Kidney tubule cell (primary cell): Measurements from ENCODE around the gene LMF1.
"Not testable (repeated sequence)": the region's sequence is repeated elsewhere in the genome, so short reads cannot be mapped to it uniquely, and the experiment has no call there.

Experiments
- DNase-seq: peaks from one replicate; pipeline ENCODE4 v3.0.0-alpha.2; 2018; ENCODE audit warnings: low spot score

The LMF1 gene

GRCh38 chr16:895371-895770, 75.4 kb downstream of the LMF1 start:
- DNase-seq = no peak

- no peak for DNase-seq
Measured at GRCh38 chr16:894841-895240, 75.9 kb downstream of the LMF1 start.

GRCh38 chr16:894136-894535, 76.6 kb downstream of the LMF1 start:
- DNase-seq = no peak

GRCh38 chr16:893360-893759, 77.4 kb downstream of the LMF1 start:
- no peak for DNase-seq

- DNase-seq = no peak
Measured at GRCh38 chr16:892536-893255, 78.1 kb downstream of the LMF1 start.

- DNase-seq = no peak
Measured at GRCh38 chr16:892006-892405, 78.8 kb downstream of the LMF1 start.

- no peak for DNase-seq
Measured at GRCh38 chr16:891353-891740, 79.4 kb downstream of the LMF1 start.

- no peak for DNase-seq
Measured at GRCh38 chr16:890716-891352, 80.0 kb downstream of the LMF1 start.

GRCh38 chr16:890217-890616, 80.6 kb downstream of the LMF1 start:
- DNase-seq = no peak

GRCh38 chr16:889586-889985, 81.2 kb downstream of the LMF1 start:
- no peak for DNase-seq

- no peak for DNase-seq
Measured at GRCh38 chr16:888901-889570, 81.7 kb downstream of the LMF1 start.

- DNase-seq = not testable (repeated sequence)
Measured at GRCh38 chr16:888456-888855, 82.3 kb downstream of the LMF1 start.

GRCh38 chr16:887846-888245, 82.9 kb downstream of the LMF1 start:
- no peak for DNase-seq

GRCh38 chr16:886802-887731, 83.7 kb downstream of the LMF1 start:
- no peak for DNase-seq

- no peak for DNase-seq
Measured at GRCh38 chr16:886084-886543, 84.7 kb downstream of the LMF1 start.

- DNase-seq = no peak
Measured at GRCh38 chr16:885391-885790, 85.4 kb downstream of the LMF1 start.

GRCh38 chr16:884232-884631, 86.6 kb downstream of the LMF1 start:
- DNase-seq = no peak

- DNase-seq = no peak
Measured at GRCh38 chr16:883781-884180, 87.0 kb downstream of the LMF1 start.

GRCh38 chr16:883340-883739, 87.4 kb downstream of the LMF1 start:
- DNase-seq = no peak

GRCh38 chr16:882671-883070, 88.1 kb downstream of the LMF1 start:
- not testable (repeated sequence) for DNase-seq

GRCh38 chr16:882256-882655, 88.5 kb downstream of the LMF1 start:
- DNase-seq = no peak
